ENCODE measurements around the gene ITGB1BP2. TPM values are rescaled to one million over a fixed set of nuclear protein-coding genes. Genes with fewer than 3 reads are reported as not detected.

Gene ITGB1BP2
- total and polyA plus RNA-seq, 2 of the 13 experiments (the other 11 are each of a cell fraction or from before 2014, with no cell fraction given), result 0.90 to 2.2 TPM

DNA sequence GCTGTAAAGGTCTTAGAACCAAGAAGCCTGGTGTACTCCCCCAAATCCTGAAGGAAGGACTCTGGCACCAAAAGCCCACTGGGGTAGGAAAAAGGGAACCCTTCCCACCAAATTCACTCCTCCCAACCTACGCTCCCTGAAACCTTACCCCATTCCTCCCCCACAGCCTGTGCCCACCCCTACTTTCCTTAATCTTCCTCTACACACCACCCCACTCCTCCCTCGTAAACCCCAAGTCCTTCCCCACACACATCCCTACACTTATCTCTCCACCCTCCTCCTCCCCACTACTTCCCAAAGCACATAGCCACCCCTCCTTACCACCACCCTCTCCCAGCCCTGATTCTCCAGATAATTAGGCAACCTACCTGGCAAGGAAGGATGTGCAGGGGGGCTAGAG lies 49.3 kb upstream of the ITGB1BP2 start:
- ChIA-PET POLR2A (interaction anchor here (0.9 kb wide), 1 partner anchor 114 kb away, joined by 3 read pairs; the partner anchor contains the start of gene TAF1), CTCF (ENCODE audit: low intra/inter-chr PET ratio, low total read pairs) (no interaction called here)
- Histone ChIP-seq H3K27ac (ENCODE audit: extremely low read length, insufficient read depth, low read length) (no peak overlapping the region), H3K4me3 (replicated peaks in 1 of 3; ENCODE audit: insufficient read depth in 1 of 3, low read depth in 2 of 3, low read length in 3 of 3) (peak overlapping the region in 2 of 3 experiments; percentile 30 to 76; a peak in 2 of 6 replicates), H3K4me1 (ENCODE audit: insufficient read depth, low read length) (peaks cover 35% of the 10 kb centered on the region), H3K9ac (ENCODE audit: insufficient read depth, low read depth, low read length) (peak overlapping the region; percentile 56; the same call in 1 of the 2 replicates), H3K9me3 (ENCODE audit: low read length) (no peaks in the 10 kb centered on the region), H3K36me3 (replicated peaks in 1 of 2; ENCODE audit: control insufficient read depth in 1 of 2, insufficient read depth in 2 of 2, low read length in 2 of 2) (peaks cover 8 to 22% of the 10 kb centered on the region in 2 experiments), H3K27me3 (ENCODE audit: control insufficient read depth in 1 of 2, insufficient read depth in 2 of 2, low read length in 2 of 2) (no peaks in the 10 kb centered on the region; a peak in 1 of 5 replicates), H3K79me2 (ENCODE audit: insufficient read depth, low read length) (peaks cover 18% of the 10 kb centered on the region), H3K4me2 (ENCODE audit: low read depth, low read length) (peak overlapping the region; percentile 75), H2AFZ (ENCODE audit: low read length) (no peak overlapping the region), H4K20me1 (ENCODE audit: insufficient read depth, low read length) (no peaks in the 10 kb centered on the region)
- 89% methylated on average over 2 of the region's 2 CpGs for WGBS (ENCODE audit: low lambda C conversion rate)
- TF ChIP-seq MAFG (CRISPR knock-in tag; IDR thresholded peaks at IDR 0.05) (no peak), KAT2B (IDR thresholded peaks at IDR 0.05; ENCODE audit: borderline replicate concordance, low read depth, low read length) (no peak), IRF2 (CRISPR knock-in tag; IDR thresholded peaks at IDR 0.05) (no peak), TBP (CRISPR knock-in tag; IDR thresholded peaks at IDR 0.05) (no peak), ASH2L (IDR thresholded peaks at IDR 0.05; ENCODE audit: insufficient read length, low read depth, low read length) (no peak), PHF21A (CRISPR knock-in tag; IDR thresholded peaks at IDR 0.05) (no peak), ZFP90 (CRISPR knock-in tag; IDR thresholded peaks at IDR 0.05; ENCODE audit: borderline replicate concordance) (no peak), ZNF530 (CRISPR knock-in tag; IDR thresholded peaks at IDR 0.05; ENCODE audit: low read depth) (no peak), RCOR2 (CRISPR knock-in tag; IDR thresholded peaks at IDR 0.05) (no peak), ZMYM2 (CRISPR knock-in tag; IDR thresholded peaks at IDR 0.05) (no peak), ZNF33B (CRISPR knock-in tag; IDR thresholded peaks at IDR 0.05) (no peak), HDAC6 (IDR thresholded peaks at IDR 0.05; ENCODE audit: low read depth, low read length) (no peak), ZNF749 (CRISPR knock-in tag; IDR thresholded peaks at IDR 0.05; ENCODE audit: borderline replicate concordance) (no peak), ZBTB42 (CRISPR knock-in tag; IDR thresholded peaks at IDR 0.05) (no peak), ISL2 (CRISPR knock-in tag; IDR thresholded peaks at IDR 0.05) (no peak), REPIN1 (CRISPR knock-in tag; IDR thresholded peaks at IDR 0.05; ENCODE audit: borderline replicate concordance, low read depth) (no peak), MAZ (IDR thresholded peaks at IDR 0.05; ENCODE audit: borderline replicate concordance, low read depth, low read length) (no peak), MAZ (CRISPR knock-in tag; IDR thresholded peaks at IDR 0.05; ENCODE audit: low read depth) (no peak), MYC (CRISPR knock-in tag; IDR thresholded peaks at IDR 0.05; ENCODE audit: borderline replicate concordance) (no peak)
- TF ChIP-seq, protein P1, sequence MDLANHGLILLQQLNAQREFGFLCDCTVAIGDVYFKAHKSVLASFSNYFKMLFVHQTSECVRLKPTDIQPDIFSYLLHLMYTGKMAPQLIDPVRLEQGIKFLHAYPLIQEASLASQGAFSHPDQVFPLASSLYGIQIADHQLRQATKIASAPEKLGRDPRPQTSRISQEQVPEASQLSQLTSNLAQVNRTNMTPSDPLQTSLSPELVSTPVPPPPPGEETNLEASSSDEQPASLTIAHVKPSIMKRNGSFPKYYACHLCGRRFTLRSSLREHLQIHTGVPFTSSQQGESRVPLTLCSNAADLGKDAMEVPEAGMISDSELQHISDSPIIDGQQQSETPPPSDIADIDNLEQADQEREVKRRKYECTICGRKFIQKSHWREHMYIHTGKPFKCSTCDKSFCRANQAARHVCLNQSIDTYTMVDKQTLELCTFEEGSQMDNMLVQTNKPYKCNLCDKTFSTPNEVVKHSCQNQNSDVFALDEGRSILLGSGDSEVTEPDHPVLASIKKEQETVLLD (CRISPR knock-in tag; IDR thresholded peaks at IDR 0.05; ENCODE audit: low read depth), result no peak
- TF ChIP-seq, protein P2, sequence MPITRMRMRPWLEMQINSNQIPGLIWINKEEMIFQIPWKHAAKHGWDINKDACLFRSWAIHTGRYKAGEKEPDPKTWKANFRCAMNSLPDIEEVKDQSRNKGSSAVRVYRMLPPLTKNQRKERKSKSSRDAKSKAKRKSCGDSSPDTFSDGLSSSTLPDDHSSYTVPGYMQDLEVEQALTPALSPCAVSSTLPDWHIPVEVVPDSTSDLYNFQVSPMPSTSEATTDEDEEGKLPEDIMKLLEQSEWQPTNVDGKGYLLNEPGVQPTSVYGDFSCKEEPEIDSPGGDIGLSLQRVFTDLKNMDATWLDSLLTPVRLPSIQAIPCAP (CRISPR knock-in tag; IDR thresholded peaks at IDR 0.05; ENCODE audit: low read depth), result no peak
- ATAC-seq (no peak), FAIRE-seq (no peak), DNase-seq (ENCODE audit: low spot score) (no peak)
- intact Hi-C loops (cut with micrococcal nuclease; ENCODE audit: unreplicated experiment) (loop anchor here (5.0 kb wide), 1 partner anchor 70 kb away; no protein-coding TSS in a partner anchor), in situ Hi-C loops (cut with HindIII; ENCODE audit: extremely low pct_ligation_motif_present, low pct_unique_long_range_greater_than_20kb) (no loop called here)
- no TSS peak for BruUV-seq (replicated peaks)
